IMR-90 (cell line): ENCODE measurements around the gene HDAC7. TPM values are rescaled to one million over a fixed set of nuclear protein-coding genes. Genes with fewer than 3 reads are reported as not detected.

Source experiments
- ELK1 ChIP-seq: fragments of 150-350 bp; IDR thresholded peaks from 2 replicates; pipeline ENCODE4 v1.6.1; 2016; ENCODE audit warnings: low read depth, mild to moderate bottlenecking, low read length, moderate library complexity, borderline replicate concordance
- MAFK ChIP-seq: IDR thresholded peaks from 2 replicates; pipeline ENCODE4 v1.6.1; 2012; ENCODE audit warnings: low read depth, low read length, improper control_type of control experiment
- SMC3 ChIP-seq: fragments of 150-350 bp; IDR thresholded peaks from 2 replicates; pipeline ENCODE4 v1.6.1; 2016; ENCODE audit warnings: low read depth, mild to moderate bottlenecking, antibody characterized with exemption, low read length, moderate library complexity
- polyA plus RNA-seq, 3 experiments: library from polyadenylated mRNA; depleted of rRNA; stranded (reverse); fragments of >200 nt; gene quantifications; 2 replicates each; pipeline ENCODE4 v1.2.3, GENCODE V29; 2012; ENCODE audit warnings: low replicate concordance in 1 of 3
- total RNA-seq: library from RNA; depleted of rRNA; stranded (reverse); fragments of >200 nt; gene quantifications from 2 replicates; pipeline ENCODE4 v1.2.3, GENCODE V29; 2012

HDAC7 gene
- total and polyA plus RNA-seq, 2 of the 4 experiments (the other 2 are of a cell fraction): 10.4 to 64.7 TPM

- TF ChIP-seq ELK1 (no peak), MAFK (no peak), SMC3 (no peak)
Measured at GRCh38 chr12:47781479-47782371, 38.0 kb downstream of the HDAC7 start (continued).
